WTC11 (cell line): ENCODE measurements around the gene NOG.

Source experiments
- ATF1 ChIP-seq: sonication (generic); formaldehyde crosslinking; IDR thresholded peaks from 2 replicates; pipeline ENCODE4 v1.8.1; 2023; ENCODE audit warnings: mild to moderate bottlenecking, moderate library complexity, missing genetic modification reagents
- ELF4 ChIP-seq: sonication (generic); formaldehyde crosslinking; IDR thresholded peaks from 2 replicates; pipeline ENCODE4 v1.8.1; 2022; ENCODE audit warnings: low read depth, mild to moderate bottlenecking, moderate library complexity, missing genetic modification reagents
- ETV6 ChIP-seq: sonication (generic); formaldehyde crosslinking; IDR thresholded peaks from 2 replicates; pipeline ENCODE4 v1.8.1; 2022; ENCODE audit warnings: mild to moderate bottlenecking, missing genetic modification reagents
- SP1 ChIP-seq: sonication (generic); formaldehyde crosslinking; conservative IDR thresholded peaks from 2 replicates; pipeline ENCODE4 v1.8.1; 2022; ENCODE audit warnings: missing genetic modification reagents
- USF2 ChIP-seq: sonication (generic); formaldehyde crosslinking; IDR thresholded peaks from 2 replicates; pipeline ENCODE4 v1.8.1; 2023; ENCODE audit warnings: mild to moderate bottlenecking, missing genetic modification reagents, moderate library complexity
- ZNF671 ChIP-seq: fragments of 250-450 bp; sonication (Bioruptor Pico); IDR thresholded peaks from 2 replicates; pipeline ENCODE4 v1.8.0; 2021; ENCODE audit warnings: mild to moderate bottlenecking
- TF ChIP-seq, protein P1 (sequence below): fragments of 200-600 bp; IDR thresholded peaks from 2 replicates; pipeline ENCODE4 v1.8.0; 2022; ENCODE audit warnings: antibody characterized with exemption
- TF ChIP-seq, protein P2 (sequence below): sonication (generic); formaldehyde crosslinking; IDR thresholded peaks from 2 replicates; pipeline ENCODE4 v1.8.0; 2022; ENCODE audit warnings: mild to moderate bottlenecking, missing genetic modification reagents

GRCh38 chr17:56587298-56587697 lies 6.2 kb upstream of the NOG start:
- TF ChIP-seq, protein P1, sequence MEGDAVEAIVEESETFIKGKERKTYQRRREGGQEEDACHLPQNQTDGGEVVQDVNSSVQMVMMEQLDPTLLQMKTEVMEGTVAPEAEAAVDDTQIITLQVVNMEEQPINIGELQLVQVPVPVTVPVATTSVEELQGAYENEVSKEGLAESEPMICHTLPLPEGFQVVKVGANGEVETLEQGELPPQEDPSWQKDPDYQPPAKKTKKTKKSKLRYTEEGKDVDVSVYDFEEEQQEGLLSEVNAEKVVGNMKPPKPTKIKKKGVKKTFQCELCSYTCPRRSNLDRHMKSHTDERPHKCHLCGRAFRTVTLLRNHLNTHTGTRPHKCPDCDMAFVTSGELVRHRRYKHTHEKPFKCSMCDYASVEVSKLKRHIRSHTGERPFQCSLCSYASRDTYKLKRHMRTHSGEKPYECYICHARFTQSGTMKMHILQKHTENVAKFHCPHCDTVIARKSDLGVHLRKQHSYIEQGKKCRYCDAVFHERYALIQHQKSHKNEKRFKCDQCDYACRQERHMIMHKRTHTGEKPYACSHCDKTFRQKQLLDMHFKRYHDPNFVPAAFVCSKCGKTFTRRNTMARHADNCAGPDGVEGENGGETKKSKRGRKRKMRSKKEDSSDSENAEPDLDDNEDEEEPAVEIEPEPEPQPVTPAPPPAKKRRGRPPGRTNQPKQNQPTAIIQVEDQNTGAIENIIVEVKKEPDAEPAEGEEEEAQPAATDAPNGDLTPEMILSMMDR: no peak
- TF ChIP-seq SP1 (no peak), ATF1 (CRISPR knock-in tag) (no peak), USF2 (CRISPR knock-in tag) (no peak), ELF4 (CRISPR knock-in tag) (no peak), ETV6 (CRISPR knock-in tag) (no peak), ZNF671 (CRISPR knock-in tag) (no peak)
- TF ChIP-seq, protein P2, sequence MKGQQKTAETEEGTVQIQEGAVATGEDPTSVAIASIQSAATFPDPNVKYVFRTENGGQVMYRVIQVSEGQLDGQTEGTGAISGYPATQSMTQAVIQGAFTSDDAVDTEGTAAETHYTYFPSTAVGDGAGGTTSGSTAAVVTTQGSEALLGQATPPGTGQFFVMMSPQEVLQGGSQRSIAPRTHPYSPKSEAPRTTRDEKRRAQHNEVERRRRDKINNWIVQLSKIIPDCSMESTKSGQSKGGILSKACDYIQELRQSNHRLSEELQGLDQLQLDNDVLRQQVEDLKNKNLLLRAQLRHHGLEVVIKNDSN (CRISPR knock-in tag): no peak
